Fibroblast of upper back skin (primary cell): Measurements from ENCODE around the gene ABL2.
"Not testable (repeated sequence)": the region's sequence is repeated elsewhere in the genome, so short reads cannot be mapped to it uniquely, and the experiment has no call there.

Experiments
- DNase-seq: peaks from one replicate; pipeline ENCODE4 v3.0.0-alpha.2; 2013

ABL2 gene

GRCh38 chr1:179229214-179230140, at the start of gene ABL2:
Gene ABL2 (minus strand): TSS chr1:179229677. CDS start chr1:179229397, 280 bp downstream.
- peak; percentile 36 for DNase-seq

GRCh38 chr1:179278920-179279319, 49.4 kb upstream of the ABL2 start:
- no peak for DNase-seq

- DNase-seq, result not testable (repeated sequence)
These were observed 44.9 kb upstream of the ABL2 start for GRCh38 chr1:179274424-179274823.

GRCh38 chr1:179269071-179269470, 39.6 kb upstream of the ABL2 start:
- DNase-seq, result no peak

GRCh38 chr1:179264507-179264906, 35.0 kb upstream of the ABL2 start:
- no peak for DNase-seq

GRCh38 chr1:179263121-179263520, 33.6 kb upstream of the ABL2 start:
- DNase-seq, result no peak

GRCh38 chr1:179262183-179262582, 32.7 kb upstream of the ABL2 start:
- DNase-seq, result no peak

GRCh38 chr1:179253286-179253972, 24.0 kb upstream of the ABL2 start:
- peak; percentile 21 for DNase-seq

GRCh38 chr1:179252606-179253005, 23.1 kb upstream of the ABL2 start:
- DNase-seq, result no peak

GRCh38 chr1:179251675-179252074, 22.2 kb upstream of the ABL2 start:
- peak; percentile 52 for DNase-seq

- DNase-seq, result no peak
These were observed 18.4 kb upstream of the ABL2 start for GRCh38 chr1:179247923-179248322.

- DNase-seq, result not testable (repeated sequence)
These were observed 15.9 kb upstream of the ABL2 start for GRCh38 chr1:179245426-179245825.

- DNase-seq, result no peak
These were observed 12.1 kb upstream of the ABL2 start for GRCh38 chr1:179241530-179242097.

- DNase-seq, result no peak
These were observed 7.7 kb upstream of the ABL2 start for GRCh38 chr1:179237222-179237621.

- DNase-seq, result no peak
These were observed 5.4 kb upstream of the ABL2 start for GRCh38 chr1:179234863-179235262.

GRCh38 chr1:179231923-179232322, 2.4 kb upstream of the ABL2 start:
- DNase-seq, result peak; percentile 34

GRCh38 chr1:179230721-179231120, 1.2 kb upstream of the ABL2 start:
- no peak for DNase-seq

- DNase-seq, result peak; percentile 66
These were observed 774 bp upstream of the ABL2 start for GRCh38 chr1:179230251-179230650.

- DNase-seq, result no peak
These were observed 679 bp downstream of the ABL2 start for GRCh38 chr1:179228783-179229213.

GRCh38 chr1:179226738-179227137, 2.7 kb downstream of the ABL2 start:
- DNase-seq, result no peak

GRCh38 chr1:179224466-179224865, 5.0 kb downstream of the ABL2 start:
- not testable (repeated sequence) for DNase-seq

GRCh38 chr1:179221121-179221520, 8.4 kb downstream of the ABL2 start:
- DNase-seq, result not testable (repeated sequence)

- peak; percentile 43 for DNase-seq
These were observed 11.5 kb downstream of the ABL2 start for GRCh38 chr1:179217943-179218507.
